Testis (tissue), 2 donors: ENCODE data around the gene CHCHD5.

ENCODE experiments used
- CTCF ChIP-seq, 3 experiments: fragments of 450-650 bp in 2 of 3; fragments of 200-600 bp in 1 of 3; sonication (generic) in 1 of 3; IDR thresholded peaks; one replicate each; pipeline ENCODE4 v1.5.1; 2016 to 2019; ENCODE audit warnings: antibody characterized with exemption in 3 of 3, mild to moderate bottlenecking in 2 of 3, moderate library complexity in 1 of 3
- POLR2A ChIP-seq: fragments of 450-650 bp; IDR thresholded peaks from one replicate; pipeline ENCODE4 v1.6.1; 2017; ENCODE audit warnings: antibody characterized with exemption, mild to moderate bottlenecking, moderate library complexity

DNA sequence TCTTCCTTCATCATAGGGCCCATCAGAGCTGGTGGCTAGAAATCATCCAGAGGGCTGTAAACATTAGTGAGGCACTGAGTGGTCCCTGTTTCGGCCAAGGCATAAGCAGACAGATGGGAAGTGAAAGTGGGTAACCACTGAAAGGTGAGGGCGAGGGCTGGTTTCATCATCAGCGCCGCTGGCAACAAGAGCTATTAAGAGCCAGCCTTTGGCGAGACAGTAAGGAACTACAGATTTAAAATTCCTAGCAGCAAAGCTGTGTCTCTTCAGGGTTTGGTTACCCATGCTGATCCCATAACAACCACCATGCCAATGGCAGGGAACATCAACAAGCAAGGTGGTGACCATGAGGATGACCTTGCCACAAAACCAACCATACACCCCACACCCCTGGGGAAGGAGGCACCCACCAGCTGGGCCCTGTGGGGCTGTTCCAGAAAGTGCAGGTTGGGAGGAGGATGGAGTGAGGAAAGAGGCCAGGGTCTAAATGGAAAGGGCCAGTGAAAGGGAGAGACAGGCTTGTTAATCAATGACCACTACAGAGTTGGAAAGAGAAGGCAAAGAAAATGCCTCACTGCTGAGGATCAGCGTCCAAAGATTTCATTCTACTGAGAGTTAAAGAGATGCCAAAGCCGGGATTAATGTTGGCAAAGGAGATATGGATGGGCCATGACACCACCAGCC lies 52.3 kb downstream of the CHCHD5 start:
- TF ChIP-seq CTCF (IDR thresholded peaks at IDR 0.05): no peak
- TF ChIP-seq POLR2A: no peak
